Right lobe of liver (tissue), 4 donors: ENCODE measurements around the gene OTOGL.

Experiments
- POLR2A ChIP-seq: fragments of 450-650 bp; IDR thresholded peaks from one replicate; pipeline ENCODE4 v1.6.1; 2017; ENCODE audit warnings: antibody characterized with exemption, mild to moderate bottlenecking
- TF ChIP-seq, protein P1 (sequence below), 4 donors: fragments of 200-600 bp in 3 of 4; fragments of 450-650 bp in 1 of 4; IDR thresholded peaks; one replicate each; pipeline versions ENCODE4 v1.5.1 to v1.8.0; 2016 to 2022; ENCODE audit warnings: antibody characterized with exemption in 4 of 4, mild to moderate bottlenecking in 2 of 4
- donor health status: DM: no; HTN: no; CAD: no.
- donor health status: DM: no; HTN: no; CAD: no.
- donor health status: DM: no; HTN: yes; CAD: no.

DNA sequence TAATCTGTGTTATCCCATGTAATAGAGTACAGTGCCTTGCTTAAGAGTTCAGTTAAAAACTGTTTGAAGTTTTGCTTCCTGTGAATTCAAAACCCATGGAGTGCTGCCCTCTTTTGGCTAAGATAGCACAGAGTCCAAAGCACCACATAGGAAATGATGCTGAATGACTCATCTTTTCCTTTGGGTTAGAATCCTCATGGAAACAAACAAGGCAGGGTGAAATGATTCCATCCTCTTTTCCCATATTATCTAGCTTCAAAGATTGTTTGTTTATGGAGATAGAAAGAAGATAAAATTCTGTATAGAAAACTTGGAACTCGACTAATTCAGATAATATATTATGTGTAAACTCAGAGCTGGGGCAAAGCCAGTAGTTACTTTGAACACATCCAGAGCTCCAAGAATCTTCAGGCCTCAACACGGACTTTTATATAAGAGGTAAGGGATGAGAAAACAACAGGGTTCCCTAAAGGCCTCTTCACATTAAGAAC lies 87.4 kb downstream of the OTOGL start:
- TF ChIP-seq, protein P1, sequence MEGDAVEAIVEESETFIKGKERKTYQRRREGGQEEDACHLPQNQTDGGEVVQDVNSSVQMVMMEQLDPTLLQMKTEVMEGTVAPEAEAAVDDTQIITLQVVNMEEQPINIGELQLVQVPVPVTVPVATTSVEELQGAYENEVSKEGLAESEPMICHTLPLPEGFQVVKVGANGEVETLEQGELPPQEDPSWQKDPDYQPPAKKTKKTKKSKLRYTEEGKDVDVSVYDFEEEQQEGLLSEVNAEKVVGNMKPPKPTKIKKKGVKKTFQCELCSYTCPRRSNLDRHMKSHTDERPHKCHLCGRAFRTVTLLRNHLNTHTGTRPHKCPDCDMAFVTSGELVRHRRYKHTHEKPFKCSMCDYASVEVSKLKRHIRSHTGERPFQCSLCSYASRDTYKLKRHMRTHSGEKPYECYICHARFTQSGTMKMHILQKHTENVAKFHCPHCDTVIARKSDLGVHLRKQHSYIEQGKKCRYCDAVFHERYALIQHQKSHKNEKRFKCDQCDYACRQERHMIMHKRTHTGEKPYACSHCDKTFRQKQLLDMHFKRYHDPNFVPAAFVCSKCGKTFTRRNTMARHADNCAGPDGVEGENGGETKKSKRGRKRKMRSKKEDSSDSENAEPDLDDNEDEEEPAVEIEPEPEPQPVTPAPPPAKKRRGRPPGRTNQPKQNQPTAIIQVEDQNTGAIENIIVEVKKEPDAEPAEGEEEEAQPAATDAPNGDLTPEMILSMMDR (IDR thresholded peaks at IDR 0.05) = peak; percentile 70 to 78 (median 71)
- no peak for TF ChIP-seq POLR2A
